B cell (primary cell): ENCODE measurements around the gene LIN9. TPM values are rescaled to one million over a fixed set of nuclear protein-coding genes. Genes with fewer than 3 reads are reported as not detected.

ENCODE experiments used
- ATAC-seq: fragments of 200-7000 bp; cut with Tn5 transposase; one replicate; pipeline ENCODE4 v1.10.0; 2021; ENCODE audit warnings: low read depth, mild to moderate bottlenecking, moderate number of reproducible peaks, moderate library complexity
- CTCF ChIA-PET: fragments of 350-600 bp; sonication (Branson Sonifier 250); formaldehyde crosslinking; loops from one replicate; lab custom pipeline; 2021; ENCODE audit warnings: antibody characterized with exemption, inconsistent platforms; lab: Charles Lee
- POLR2A ChIA-PET: fragments of 350-600 bp; sonication (Branson Sonifier 250); formaldehyde crosslinking; loops from one replicate; lab custom pipeline; 2021; ENCODE audit warnings: antibody characterized with exemption; lab: Charles Lee
- DNase-seq: peaks from one replicate; pipeline ENCODE4 v3.0.0; 2013
- H2AFZ ChIP-seq: 2 replicates; pipeline ENCODE4 v1.6.1; 2012; ENCODE audit warnings: mild to moderate bottlenecking, low read depth, low read length; ENCODE audit not compliant: insufficient read depth, poor library complexity, severe bottlenecking
- H3K27ac ChIP-seq, 2 donors: 1 replicate in 1 of 2; 2 replicates in 1 of 2; pipeline ENCODE4 v1.5.1; 2012 to 2013; ENCODE audit warnings: low read length in 2 of 2, mild to moderate bottlenecking in 2 of 2, moderate library complexity in 1 of 2
- H3K27me3 ChIP-seq, 4 experiments: fragments of 200-600 bp in 1 of 4; sonication (generic) in 1 of 4; replicated peaks in 1 of 4; 1 replicate in 2 of 4; 2 replicates in 2 of 4; pipeline versions ENCODE4 v1.6.1 to v1.7.0; 2013 to 2016; ENCODE audit warnings: low read length in 3 of 4, mild to moderate bottlenecking in 2 of 4, mixed read lengths in 1 of 4, moderate library complexity in 1 of 4; ENCODE audit not compliant: insufficient read depth in 4 of 4, control insufficient read depth in 3 of 4; ENCODE audit errors: control extremely low read depth in 1 of 4
- H3K36me3 ChIP-seq, 2 experiments: replicated peaks in 1 of 2; 1 replicate in 1 of 2; 2 replicates in 1 of 2; pipeline versions ENCODE4 v1.6.1 to v1.7.1; 2013; ENCODE audit warnings: low read length in 1 of 2; ENCODE audit not compliant: insufficient read depth in 2 of 2, control insufficient read depth in 1 of 2; ENCODE audit errors: control extremely low read depth in 1 of 2, extremely low read depth in 1 of 2
- H3K4me1 ChIP-seq, 2 donors: fragments of 200-600 bp in 1 of 2; sonication (generic) in 1 of 2; 1 replicate in 1 of 2; 2 replicates in 1 of 2; pipeline versions ENCODE4 v1.5.1 to v1.6.1; 2013 to 2017; ENCODE audit warnings: low read length in 2 of 2; ENCODE audit not compliant: control insufficient read depth in 2 of 2, insufficient read depth in 2 of 2
- H3K4me2 ChIP-seq: replicated peaks from 2 replicates; pipeline ENCODE3; 2012; ENCODE audit warnings: mild to moderate bottlenecking, low read depth, low read length; ENCODE audit not compliant: poor library complexity, severe bottlenecking
- H3K4me3 ChIP-seq, 5 experiments: fragments of 200-600 bp in 1 of 5; sonication (generic) in 1 of 5; 1 replicate in 3 of 5; 2 replicates in 2 of 5; pipeline versions ENCODE4 v1.5.1 to v1.7.0; 2011 to 2016; ENCODE audit warnings: low read length in 4 of 5, mild to moderate bottlenecking in 4 of 5, low read depth in 2 of 5, control low read depth in 1 of 5, moderate library complexity in 1 of 5; ENCODE audit not compliant: insufficient read depth in 1 of 5; ENCODE audit errors: control extremely low read depth in 1 of 5, extremely low read depth in 1 of 5
- H3K79me2 ChIP-seq: fragments of 200-600 bp; sonication (generic); one replicate; pipeline ENCODE4 v1.6.0; 2016; ENCODE audit warnings: low read length; ENCODE audit not compliant: control insufficient read depth, insufficient read depth
- H3K9ac ChIP-seq: fragments of 200-600 bp; sonication (generic); 2 replicates; pipeline ENCODE4 v1.6.1; 2017; ENCODE audit warnings: mild to moderate bottlenecking, low read length, moderate library complexity
- H3K9me3 ChIP-seq, 3 donors: one replicate each; pipeline versions ENCODE4 v1.6.1 to v1.7.1; 2013; ENCODE audit warnings: low read length in 2 of 3; ENCODE audit not compliant: control insufficient read depth in 2 of 3, insufficient read depth in 1 of 3; ENCODE audit errors: control extremely low read depth in 1 of 3
- H4K20me1 ChIP-seq: 2 replicates; pipeline ENCODE4 v1.6.0; 2012; ENCODE audit warnings: mild to moderate bottlenecking, low read length; ENCODE audit not compliant: insufficient read depth, control insufficient read depth, poor library complexity, severe bottlenecking
- H3K27ac Mint-ChIP-seq: one replicate; pipeline ENCODE4 v1.8.0; 2021; ENCODE audit warnings: mixed read lengths
- H3K27me3 Mint-ChIP-seq: one replicate; pipeline ENCODE4 v1.8.0; 2021; ENCODE audit warnings: mixed read lengths
- H3K4me1 Mint-ChIP-seq: one replicate; pipeline ENCODE4 v1.8.0; 2021; ENCODE audit warnings: mixed read lengths
- H3K4me3 Mint-ChIP-seq: one replicate; pipeline ENCODE4 v1.8.0; 2021; ENCODE audit warnings: mixed read lengths
- H3K9me3 Mint-ChIP-seq: one replicate; pipeline ENCODE4 v1.8.0; 2022; ENCODE audit warnings: mixed read lengths; ENCODE audit not compliant: insufficient read depth
- EZH2 ChIP-seq: IDR thresholded peaks from 2 replicates; pipeline ENCODE4 v1.6.1; 2012; ENCODE audit warnings: borderline replicate concordance, low read depth, mild to moderate bottlenecking, moderate library complexity, low read length; ENCODE audit not compliant: insufficient read depth, poor library complexity, severe bottlenecking
- WGBS: methylation state at CpG from one replicate; pipeline ENCODE4 v1.1.5; 2013; ENCODE audit warnings: missing lambda C conversion rate; ENCODE audit not compliant: insufficient coverage; 5-methylcytosine and 5-hydroxymethylcytosine counted together
- intact Hi-C: fragments of 100-400 bp; cut with micrococcal nuclease; formaldehyde crosslinking; loops from one replicate; pipeline ENCODE4 v1.10.0; 2022
- polyA plus RNA-seq: library from polyadenylated mRNA; depleted of rRNA; stranded (reverse); fragments of >200 nt; gene quantifications from 2 replicates; pipeline ENCODE4 v1.2.3, GENCODE V29; 2012
- total RNA-seq, 2 donors: library from RNA; stranded (reverse); fragments of 120-200 nt in 1 of 2; gene quantifications; 1 replicate in 1 of 2; 2 replicates in 1 of 2; pipeline versions ENCODE4 v1.2.3 to v1.2.4, GENCODE V29; 2013 to 2022
- TF ChIP-seq, protein P1 (sequence below): fragments of 200-600 bp; IDR thresholded peaks from one replicate; pipeline ENCODE4 v1.8.0; 2022; ENCODE audit warnings: antibody characterized with exemption, mild to moderate bottlenecking

Gene LIN9
- total and polyA plus RNA-seq, 2 donors (not counting 1 experiment from before 2014, with no cell fraction given) = 1.7 to 6.7 TPM

GRCh38 chr1:226236826-226237225 lies 72.1 kb downstream of the LIN9 start:
- TF ChIP-seq, protein P1, sequence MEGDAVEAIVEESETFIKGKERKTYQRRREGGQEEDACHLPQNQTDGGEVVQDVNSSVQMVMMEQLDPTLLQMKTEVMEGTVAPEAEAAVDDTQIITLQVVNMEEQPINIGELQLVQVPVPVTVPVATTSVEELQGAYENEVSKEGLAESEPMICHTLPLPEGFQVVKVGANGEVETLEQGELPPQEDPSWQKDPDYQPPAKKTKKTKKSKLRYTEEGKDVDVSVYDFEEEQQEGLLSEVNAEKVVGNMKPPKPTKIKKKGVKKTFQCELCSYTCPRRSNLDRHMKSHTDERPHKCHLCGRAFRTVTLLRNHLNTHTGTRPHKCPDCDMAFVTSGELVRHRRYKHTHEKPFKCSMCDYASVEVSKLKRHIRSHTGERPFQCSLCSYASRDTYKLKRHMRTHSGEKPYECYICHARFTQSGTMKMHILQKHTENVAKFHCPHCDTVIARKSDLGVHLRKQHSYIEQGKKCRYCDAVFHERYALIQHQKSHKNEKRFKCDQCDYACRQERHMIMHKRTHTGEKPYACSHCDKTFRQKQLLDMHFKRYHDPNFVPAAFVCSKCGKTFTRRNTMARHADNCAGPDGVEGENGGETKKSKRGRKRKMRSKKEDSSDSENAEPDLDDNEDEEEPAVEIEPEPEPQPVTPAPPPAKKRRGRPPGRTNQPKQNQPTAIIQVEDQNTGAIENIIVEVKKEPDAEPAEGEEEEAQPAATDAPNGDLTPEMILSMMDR = no peak
- TF ChIP-seq EZH2 = no peak
- H3K4me2 ChIP-seq = no peak overlapping the region
- no peak overlapping the region for H3K9ac ChIP-seq
- peaks cover 0 to 8% of the 10 kb centered on the region in 2 donors for H3K4me1 ChIP-seq
- H3K79me2 ChIP-seq = no peaks in the 10 kb centered on the region
- peaks cover 5 to 7% of the 10 kb centered on the region in 2 experiments for H3K36me3 ChIP-seq
- no peak overlapping the region for H2AFZ ChIP-seq
- H3K27ac ChIP-seq = no peak overlapping the region
- no peak for ATAC-seq
- no peaks in the 10 kb centered on the region for H3K27me3 ChIP-seq
- H4K20me1 ChIP-seq = no peaks in the 10 kb centered on the region
- ChIA-PET CTCF (no interaction called here), POLR2A (no interaction called here)
- H3K4me3 Mint-ChIP-seq = no peak overlapping the region
- DNase-seq = no peak
- H3K27me3 Mint-ChIP-seq = no peaks in the 10 kb centered on the region
- no peak overlapping the region for H3K4me3 ChIP-seq
- intact Hi-C loops = no loop called here
- H3K4me1 Mint-ChIP-seq = peaks cover 7% of the 10 kb centered on the region
- no peak overlapping the region for H3K27ac Mint-ChIP-seq
- WGBS = no CpG with 5 or more reads among the region's 1 CpG
- H3K9me3 Mint-ChIP-seq = no peaks in the 10 kb centered on the region
- H3K9me3 ChIP-seq = no peaks in the 10 kb centered on the region

DNA sequence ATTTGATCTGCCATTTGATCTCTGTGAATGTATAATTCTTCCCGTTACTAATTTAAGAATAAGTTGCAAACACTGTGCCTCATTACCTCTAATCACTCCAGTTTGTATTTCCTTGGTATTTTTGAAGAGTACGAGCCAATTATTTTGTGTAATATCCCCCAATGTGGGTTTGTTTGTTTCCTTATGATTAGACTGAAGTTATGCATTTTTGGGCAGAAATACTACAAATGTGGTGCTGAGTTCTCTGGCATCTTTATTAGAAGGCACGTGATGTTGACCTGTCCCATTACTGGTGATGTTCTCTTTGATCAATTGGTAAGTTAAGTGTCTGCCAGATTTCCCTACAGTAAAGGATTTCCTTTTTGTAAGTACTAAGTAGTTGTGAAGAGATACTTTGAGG lies 75.2 kb downstream of the LIN9 start:
- POLR2A ChIA-PET = no interaction called here
- no peak for ATAC-seq
- no peak overlapping the region for H3K27ac ChIP-seq
- Mint-ChIP-seq H3K4me3 (no peak overlapping the region), H3K4me1 (peaks cover 7% of the 10 kb centered on the region), H3K27ac (no peak overlapping the region), H3K27me3 (no peaks in the 10 kb centered on the region), H3K9me3 (no peaks in the 10 kb centered on the region)
- H3K4me3 ChIP-seq = no peak overlapping the region
- H3K27me3 ChIP-seq = no peaks in the 10 kb centered on the region
- no peak for DNase-seq
- no peak overlapping the region for H3K9ac ChIP-seq
- H3K4me2 ChIP-seq = peak overlapping the region; percentile 55
- no CpG with 5 or more reads among the region's 3 CpGs for WGBS
- peaks cover 3 to 7% of the 10 kb centered on the region in 2 experiments for H3K36me3 ChIP-seq
- no peaks in the 10 kb centered on the region for H3K9me3 ChIP-seq
- CTCF ChIA-PET = no interaction called here
- no peak overlapping the region for H2AFZ ChIP-seq
- intact Hi-C loops = no loop called here
- no peaks in the 10 kb centered on the region for H4K20me1 ChIP-seq
- H3K79me2 ChIP-seq = no peaks in the 10 kb centered on the region
- TF ChIP-seq, protein P1 = no peak
- no peak for TF ChIP-seq EZH2
- peaks cover 0 to 8% of the 10 kb centered on the region in 2 donors for H3K4me1 ChIP-seq
